NCI-H748 (cell line): ENCODE results near the gene CLRN3.
A peak's percentile ranks its signal among the peaks of the same experiment; 100 is the strongest.

Experiments
- DNase-seq: peaks from one replicate; lab custom pipeline; 2025; ENCODE audit not compliant: unreplicated experiment; lab: John Stamatoyannopoulos, UW

The CLRN3 gene

DNA sequence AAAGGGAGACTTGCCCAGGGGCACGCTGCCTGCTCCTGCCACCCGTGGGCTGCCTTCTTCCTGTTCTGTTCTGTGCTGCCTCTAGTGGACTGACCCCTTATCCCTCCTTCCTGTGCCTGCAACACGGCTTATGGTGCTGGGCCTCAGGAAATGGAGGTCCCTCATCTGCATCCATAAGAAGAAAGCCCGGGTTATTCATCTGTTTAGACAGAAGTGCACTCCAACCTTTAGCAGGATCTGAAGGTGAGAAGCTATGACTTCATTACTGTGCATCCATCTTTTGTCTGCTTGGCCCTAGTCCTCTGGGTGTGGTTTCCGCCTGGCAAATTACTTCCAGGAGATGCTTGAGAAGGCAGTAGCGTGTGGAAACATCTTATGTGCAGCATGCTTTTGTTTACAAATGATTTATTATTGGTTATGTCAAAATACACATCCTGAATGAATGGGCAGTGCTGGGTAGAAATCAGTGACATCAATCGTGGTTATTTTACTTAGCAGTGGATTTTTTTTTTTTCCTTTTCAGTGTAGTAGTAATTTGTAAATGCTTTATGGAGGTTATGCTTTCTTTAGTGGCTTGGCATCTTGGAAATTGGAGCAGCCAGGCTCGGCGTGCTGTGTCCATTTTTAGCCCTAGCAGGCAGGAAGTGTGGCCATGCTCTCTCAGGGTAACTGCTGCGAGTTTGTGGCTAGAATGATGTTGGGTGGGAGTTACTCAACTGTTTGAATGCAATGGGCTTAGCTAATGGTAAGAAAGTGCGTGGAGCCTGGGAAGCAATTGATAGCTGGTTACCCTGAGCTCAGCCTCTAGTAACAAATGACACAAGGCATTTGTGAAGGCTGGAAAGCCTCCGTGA lies 26.9 kb upstream of the CLRN3 start:
- peak; percentile 35 for DNase-seq

DNA sequence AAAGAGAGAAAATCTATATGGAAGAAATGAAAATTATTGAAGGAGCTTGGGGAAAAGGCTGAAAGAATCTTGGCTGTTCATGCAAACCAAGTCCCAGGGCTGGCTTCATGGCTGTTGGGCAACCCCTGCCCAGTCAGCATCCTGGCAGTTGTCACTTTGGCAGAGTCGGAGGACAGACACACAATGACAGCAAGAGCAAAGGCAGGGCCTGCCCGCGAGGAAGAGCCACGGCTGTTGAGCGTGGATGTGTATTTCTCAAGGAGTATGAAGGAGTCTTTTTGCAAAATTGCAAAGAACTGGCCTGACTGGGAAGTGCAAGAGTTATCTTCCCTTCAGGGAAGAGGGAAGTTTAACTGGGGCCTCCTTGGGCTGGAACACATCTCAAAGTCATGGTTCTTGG lies 25.8 kb upstream of the CLRN3 start:
- no peak for DNase-seq

DNA sequence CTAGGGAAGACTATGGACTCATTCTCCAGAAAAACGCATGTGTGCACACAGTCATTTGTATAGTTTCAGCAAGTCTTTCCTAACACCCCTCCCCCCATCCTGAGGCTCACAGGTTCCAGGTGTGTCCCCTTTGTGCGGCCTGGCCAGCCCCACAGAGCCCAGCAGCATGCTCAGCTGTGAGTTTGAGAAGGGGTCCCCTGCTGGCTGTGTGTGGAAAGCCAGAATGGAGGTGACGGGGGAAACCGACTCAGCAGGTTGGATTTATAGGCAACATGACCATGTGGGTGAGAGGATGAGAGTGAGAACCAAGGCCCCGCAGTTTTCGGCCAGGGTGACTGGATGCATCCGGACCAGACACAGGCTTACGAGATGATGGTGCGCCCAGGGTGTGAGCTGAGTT lies 24.1 kb upstream of the CLRN3 start:
- no peak for DNase-seq

DNA sequence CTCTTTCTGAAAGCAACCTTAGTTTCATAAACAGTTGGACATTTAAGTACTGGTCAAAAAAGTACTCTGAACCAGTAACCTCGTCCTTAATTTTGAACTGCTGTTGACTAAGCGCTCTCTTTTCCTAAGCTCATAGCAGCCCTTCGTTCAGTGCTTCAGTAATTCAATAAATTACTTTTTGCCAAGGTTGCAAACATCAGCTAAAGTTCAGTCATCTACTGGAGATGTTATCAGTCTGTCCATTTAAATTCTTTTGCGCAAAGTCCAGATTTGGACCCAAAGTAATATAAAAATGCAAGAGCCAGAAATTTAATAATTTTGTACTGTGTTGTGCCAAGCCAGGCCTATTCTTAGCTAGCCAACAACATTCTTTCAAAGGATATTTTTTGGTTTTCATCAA lies 22.6 kb upstream of the CLRN3 start:
- no peak for DNase-seq

DNA sequence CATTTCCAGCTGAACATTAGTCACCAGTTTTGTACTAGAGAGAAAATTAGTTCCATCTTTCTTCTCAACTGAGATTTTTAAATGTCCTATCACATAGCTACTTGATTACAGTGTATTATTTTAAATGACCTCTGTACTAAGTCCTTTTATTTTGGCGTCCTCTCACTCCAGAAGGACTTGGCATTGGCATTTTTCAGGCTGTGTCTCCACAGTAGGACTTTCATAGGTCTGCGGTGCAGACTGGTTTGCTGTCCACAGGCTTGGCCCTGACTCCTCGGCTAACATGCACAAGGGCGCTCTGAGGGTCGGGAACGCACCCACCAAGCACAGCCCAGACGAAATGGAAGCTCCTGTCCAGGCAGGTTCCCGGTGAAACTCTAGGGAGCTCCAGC lies 20.6 kb upstream of the CLRN3 start:
- no peak for DNase-seq

DNA sequence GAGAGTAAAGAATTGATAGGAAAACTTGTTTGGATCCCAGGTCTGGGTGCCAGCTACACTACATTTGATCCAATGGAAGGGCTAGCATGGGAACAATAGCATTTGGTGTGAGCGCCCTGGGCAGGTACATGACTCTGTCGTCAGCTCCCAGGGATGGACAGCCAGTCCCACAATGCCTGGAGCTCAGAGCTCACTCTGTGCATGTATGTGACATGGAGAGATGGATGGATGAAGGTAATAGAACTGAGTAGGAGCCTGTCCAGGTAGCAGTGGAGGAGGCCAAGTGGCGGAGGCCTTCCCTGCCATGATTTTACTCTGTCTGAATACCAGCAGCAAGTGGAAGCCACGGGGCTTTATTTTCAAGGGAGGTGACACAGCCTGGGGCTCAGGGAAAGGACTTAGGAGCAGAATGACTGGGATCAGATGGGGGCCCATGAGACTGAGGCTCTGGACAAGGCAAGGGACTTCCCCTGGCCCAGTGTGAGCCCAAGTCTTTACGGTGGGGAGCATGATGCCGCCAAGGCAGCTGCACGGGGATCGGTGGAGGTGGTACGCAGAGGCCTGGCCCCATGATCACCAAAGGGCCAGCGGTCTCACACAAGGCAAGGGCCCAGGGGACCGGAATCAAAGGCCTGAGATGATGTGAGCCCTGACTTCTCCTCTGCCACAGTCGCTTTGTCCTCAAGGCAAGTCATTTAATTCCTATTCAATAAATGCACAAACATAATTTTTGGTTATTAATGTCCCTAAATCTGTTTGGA lies 20.0 kb upstream of the CLRN3 start:
- no peak for DNase-seq

DNA sequence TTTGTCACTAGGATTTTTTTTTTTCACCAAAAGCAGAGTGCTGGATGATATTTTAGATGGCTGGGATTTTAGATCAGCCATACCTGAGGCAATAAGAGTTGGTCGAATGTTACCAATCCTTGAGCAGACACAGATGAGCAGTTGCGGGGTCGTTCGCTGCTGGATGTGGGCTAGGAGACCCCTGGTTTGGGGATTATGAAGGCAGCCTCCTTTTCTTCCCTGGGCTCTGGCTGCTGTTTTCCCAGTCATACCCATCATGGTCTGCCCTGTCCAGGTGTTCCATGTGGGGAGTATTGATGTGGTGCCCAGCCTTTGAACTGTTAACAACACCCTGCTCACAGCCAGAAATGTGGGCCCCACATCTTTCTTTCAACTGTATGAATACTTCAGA lies 19.1 kb upstream of the CLRN3 start:
- DNase-seq = no peak

DNA sequence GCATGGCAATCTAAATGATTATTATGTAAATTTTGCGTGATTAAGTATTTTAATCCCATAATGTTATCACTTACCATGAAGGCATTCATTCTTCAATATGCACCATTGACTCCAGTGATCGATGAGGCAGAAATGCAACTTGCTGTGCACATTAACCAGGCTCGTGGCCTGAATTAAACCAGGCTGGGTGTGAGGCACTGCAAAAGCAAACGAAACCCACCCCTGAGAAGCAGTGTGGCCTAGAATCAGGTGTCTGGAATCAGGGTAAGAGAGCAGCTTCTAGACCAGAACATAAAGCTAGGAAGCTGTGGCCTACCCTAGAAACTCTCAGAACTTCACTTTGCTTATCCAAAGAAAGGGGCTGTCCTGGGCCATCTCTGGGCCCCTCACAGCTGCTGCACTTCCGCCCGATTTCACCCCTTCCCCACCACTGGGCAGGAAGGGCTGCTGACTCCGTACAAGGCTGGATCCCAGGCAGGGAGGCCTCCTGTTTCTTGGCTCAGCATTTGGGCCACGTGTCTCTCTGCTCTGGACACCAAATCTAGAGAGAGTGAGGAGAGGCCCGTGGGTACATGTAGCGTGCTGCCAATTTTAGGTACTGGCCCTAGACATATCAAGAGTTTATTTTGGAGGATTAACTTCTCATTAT lies 18.6 kb upstream of the CLRN3 start:
- no peak for DNase-seq

DNA sequence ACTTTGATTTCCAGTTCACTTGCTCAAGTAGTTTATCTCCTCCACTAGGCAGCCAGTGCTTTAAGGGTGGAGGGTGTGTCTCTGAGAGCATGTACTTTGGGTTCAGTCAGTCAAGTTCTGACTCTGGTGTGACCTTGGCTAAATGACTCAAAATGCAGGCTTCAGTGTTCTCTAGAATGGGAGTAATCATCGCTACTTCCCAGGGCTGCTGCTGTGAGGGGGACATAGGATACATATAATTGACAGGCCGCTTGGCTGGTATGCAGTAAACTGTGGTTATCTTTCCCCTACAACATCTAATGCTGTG lies 17.7 kb upstream of the CLRN3 start:
- DNase-seq = no peak

DNA sequence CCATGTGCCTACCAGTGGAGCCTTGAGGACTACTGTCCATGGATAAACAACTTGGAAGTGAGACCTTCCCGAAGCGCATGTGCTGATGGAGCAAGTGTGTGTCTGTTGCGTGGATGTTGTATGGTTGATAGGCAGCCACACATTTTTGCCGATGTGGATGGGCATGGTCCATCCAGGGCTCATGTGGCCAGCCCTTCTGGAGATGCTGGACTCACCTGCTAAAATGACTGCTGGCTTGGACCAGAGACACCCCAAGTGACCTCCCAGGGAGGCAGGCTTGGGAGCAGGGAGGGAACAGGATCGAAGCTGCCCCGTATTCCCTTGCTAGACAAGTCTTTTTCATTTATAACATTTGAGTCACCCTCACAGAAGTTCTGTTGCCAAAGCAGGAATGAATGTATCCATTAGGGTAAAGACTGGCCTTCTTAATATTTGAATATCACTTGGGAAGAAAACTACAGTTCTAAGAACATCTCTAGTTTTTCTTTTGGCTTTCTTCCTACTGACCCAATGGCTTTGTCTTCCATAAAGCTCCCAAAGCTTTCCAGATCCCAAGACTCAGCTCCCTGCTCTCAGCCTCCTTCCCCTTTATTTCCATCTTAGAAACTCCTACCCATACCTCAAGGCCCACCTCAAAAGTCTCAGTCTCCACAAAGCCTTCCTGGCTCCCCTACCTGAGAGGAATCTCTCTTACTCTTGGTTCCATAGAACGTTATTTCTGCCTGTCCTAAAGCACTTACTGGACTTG lies 17.1 kb upstream of the CLRN3 start:
- DNase-seq = no peak

DNA sequence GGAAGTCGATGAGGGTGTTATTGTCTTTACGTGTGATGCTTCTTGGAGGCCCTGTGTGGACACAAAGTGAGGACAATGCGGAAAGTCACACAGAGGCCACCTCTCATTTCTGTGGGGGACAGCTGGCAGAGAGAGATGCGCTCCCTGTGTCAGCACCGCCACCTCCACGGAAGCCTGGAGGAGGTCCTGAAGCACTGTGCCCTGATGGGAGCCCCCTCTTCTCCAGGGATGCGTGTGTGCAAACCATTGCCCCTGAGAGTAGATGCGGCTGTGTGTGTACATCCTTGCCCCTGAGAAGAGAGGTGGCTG lies 16.2 kb upstream of the CLRN3 start:
- no peak for DNase-seq

DNA sequence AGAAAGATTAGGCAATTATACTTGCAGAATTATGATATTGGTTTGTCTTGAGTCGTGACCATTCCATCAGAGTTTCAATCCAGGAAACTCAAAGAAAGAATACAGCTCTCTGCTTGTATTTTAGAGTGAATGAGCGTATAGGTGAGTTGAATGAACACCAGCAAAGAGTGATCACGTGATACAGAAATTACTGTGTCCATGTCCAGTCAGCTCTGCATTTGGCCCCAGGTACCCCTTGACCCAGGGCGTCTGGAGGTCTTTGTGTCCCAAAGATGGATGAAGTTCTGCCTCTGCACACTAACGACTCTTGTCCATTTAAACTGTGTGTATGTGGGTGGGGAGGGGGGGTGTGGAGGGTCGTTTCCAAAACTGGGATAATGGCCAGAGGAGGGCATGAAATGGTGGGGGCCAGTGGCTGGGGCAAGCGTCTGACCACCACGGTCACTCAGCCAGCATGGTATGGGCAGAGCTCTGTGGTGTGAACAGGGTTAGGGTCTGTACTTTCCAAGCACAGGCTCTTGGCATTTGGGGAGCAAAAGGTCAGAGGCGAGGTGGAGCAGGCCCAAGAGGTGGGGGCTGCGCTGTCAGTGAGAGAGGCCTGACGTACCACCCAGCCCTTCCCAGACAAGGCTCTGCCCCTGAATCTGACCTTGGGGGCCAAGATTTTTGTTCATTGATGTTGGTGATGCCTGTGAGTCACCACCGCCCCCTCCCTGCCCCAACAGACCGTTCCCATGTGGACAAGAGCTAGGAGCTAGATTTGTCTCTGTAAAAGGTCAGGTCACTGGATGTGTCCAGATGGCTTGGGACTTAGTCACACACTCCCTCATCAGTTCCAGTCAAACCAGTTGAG lies 15.6 kb upstream of the CLRN3 start:
- no peak for DNase-seq

DNA sequence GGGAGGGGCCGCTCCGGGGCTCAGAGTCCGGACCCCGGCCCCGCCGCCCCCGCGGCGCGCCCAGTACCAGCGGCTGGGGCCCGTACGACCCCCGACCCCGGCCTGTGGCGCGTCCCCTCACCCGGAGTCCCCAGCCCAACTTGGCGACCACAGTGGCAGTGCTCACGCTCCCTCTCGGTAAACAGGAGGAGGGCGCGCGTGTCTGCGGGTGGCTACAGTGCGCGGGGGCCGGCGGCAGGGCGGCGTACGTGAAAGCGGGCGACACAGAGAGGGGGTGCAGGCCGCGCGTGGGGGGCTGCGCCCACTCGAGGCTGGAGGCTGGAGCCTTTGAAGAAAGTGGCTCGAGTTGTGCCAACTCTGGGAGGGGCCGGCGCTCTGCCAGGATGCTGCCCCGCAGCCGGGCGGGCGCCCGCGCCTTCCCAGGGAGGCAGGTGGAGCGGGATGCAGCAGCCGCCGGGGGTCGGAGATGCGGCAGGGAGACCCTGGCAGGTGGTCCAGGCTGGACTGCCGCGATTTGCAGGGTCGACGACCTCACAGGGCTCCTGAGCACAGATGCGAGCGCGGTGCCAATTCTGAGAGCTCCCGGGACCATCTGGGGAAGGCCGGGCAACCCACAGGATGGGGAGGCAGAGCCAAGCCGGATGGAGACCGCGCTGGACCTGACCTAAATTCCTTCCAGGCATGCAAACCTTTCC lies 14.8 kb upstream of the CLRN3 start:
- DNase-seq = no peak

DNA sequence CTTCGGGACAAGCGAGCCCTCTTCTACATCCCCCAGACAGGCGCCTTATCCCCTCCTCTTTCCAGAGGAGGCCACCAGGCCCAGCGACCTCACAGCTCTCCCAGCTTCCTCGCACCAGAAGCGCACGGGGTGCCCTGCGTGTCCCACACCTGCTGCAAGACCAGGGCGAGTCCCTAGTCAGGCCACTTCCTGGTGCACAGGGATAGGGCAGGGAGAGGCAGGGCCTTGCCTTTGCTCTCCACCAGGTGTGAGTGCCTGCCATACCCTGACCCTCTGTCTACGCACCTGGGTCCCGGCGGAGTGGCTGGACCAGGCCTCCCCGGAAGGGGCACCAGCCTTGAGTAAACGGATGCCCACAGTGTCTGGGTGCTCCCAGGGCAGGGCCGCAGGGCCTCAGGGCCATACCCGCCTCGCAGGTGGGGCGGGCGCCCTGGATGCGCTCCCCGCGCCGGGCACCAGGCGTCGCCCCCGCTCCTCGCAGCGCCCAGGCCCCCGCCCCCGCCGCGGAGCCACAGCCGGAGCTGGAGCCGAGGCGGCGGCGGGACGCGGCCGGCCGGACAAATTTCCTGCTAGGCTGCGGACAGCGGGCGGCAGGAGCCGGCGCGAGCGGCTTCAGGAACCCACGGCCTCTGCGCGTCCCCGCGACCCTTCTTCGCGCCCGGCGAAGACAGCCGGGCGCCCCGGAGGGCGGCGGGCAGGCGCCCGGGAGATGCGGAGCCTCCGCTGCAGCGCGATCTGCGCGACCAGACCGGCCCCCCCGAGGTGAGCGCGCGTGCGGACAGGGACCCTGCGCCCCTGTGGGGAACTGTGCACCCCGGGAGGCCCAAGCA lies 14.0 kb upstream of the CLRN3 start, which contains the start of gene PTPRE:
TSS of gene PTPRE (plus strand) at position 556 of the 830 bp plus-strand sequence. CDS start 133,779 bp downstream, outside the sequence.
- DNase-seq = peak; percentile 58

DNA sequence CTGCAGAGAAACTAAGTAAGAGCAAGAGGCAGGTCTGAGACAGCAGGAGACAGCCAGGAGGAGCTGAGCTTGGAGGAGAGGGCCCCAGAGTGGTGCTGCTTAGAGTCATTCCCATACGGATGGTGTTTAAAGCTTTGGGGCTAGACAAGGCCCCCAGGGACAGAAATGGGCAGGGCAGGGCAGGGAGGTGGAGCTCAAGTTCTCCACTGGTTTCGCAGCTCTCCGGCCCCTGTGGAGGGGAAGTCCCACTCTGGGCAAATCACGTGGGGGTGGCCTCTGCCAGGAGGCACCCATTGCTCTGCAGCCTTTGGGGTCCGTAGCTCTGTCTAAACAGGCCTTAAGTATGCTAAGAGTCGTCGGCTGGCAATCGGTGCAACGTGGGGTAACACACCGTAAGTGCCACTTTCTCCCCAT lies 13.1 kb upstream of the CLRN3 start:
- no peak for DNase-seq

DNA sequence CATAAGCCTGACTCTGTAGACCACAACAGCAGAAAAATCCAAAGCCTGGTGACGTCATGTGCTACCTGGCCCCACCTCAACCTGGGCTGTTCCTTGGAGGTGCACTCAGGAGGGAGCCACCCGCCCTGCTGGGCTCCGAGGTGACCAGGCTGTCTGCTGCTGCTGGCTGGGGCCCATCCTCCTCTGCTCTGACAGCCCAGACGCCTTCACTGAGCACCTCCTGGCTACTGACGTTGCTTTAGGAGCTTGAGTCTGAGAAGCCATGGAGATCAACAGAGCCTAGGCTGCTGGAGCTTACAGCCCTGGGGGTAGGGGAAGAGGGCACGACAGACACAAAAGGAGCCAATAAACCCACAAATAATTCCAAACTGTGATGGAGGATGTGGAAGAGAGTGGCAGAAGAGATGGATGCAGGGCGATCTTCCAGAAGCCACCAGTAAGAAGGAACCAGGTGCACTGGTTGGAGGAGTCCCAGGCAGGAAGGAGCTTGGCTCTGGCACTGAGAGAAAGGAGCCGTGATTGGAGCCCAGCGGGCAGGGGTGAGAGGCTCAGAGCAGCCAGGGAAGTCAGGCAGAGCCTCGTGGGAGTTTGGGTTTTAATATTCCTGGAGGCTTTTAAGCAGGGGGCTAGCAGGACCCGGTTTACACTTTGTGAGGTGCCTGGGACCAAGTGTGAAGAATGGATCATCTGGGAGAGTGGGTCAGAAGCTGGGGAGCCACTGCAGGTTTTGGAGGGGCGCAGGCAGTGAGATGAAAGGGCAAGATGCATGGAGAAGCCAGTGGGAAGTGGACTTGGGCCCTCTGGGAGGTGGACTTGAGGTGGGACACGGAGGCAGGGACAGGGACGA lies 12.5 kb upstream of the CLRN3 start:
- no peak for DNase-seq

DNA sequence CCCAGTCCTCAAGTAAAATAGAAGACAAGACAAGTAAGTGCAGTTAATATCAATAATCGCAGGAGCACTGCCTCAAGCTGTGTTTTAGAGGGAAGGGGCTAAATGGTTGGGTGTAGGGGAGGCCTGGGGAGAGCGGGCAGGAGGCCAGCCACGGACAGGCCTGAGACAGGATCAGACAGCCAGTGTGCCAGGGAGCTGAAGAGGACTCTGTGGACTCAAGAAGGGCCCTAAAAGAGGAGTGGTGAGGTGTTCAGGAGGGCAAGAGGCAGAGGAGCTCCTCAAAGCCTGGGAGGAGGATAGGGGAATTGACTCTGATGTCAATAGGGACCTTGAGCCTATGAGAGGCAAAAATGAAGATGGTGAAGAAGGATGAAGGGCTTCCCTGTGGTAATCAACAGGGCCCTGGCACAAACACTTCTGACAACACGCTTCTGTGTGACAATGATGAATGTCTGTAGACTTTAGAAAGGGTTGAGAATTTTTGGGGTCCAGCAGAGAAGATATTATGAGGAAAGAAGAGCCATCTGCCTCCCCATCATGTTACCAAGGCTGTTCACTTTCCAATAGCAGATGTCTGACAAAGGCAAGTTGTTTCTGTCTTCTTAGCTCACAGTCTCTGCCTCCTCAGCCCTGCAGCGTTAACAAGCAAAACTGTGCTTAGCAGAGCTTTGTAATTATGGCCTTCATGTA lies 11.7 kb upstream of the CLRN3 start:
- no peak for DNase-seq

DNA sequence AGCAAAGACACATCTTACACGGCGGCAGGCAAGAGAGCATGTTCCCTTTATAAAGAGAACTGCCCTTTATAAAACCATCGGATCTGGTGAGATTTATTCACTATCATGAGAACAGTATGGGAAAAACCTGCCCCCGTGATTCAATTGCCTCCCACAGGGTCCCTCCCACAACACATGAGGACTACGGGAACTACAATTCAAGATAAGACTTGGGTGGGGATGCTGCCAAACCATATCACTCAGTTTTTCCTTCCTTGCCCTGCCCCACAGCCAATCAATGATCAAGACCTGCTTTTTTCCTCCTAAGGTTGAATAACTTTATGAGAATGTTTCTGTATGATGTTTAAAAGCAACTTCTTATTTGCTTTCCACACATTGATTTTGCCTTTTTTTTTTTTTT lies 11.0 kb upstream of the CLRN3 start:
- DNase-seq = no peak
